MG63 (cell line): ENCODE data around the gene SEPTIN8. TPM values are rescaled to one million over a fixed set of nuclear protein-coding genes. Genes with fewer than 3 reads are reported as not detected.
"Not testable (repeated sequence)": the region's sequence is repeated elsewhere in the genome, so short reads cannot be mapped to it uniquely, and the experiment has no call there.

Source experiments
- DNase-seq: peaks from one replicate; pipeline ENCODE4 v3.0.0-alpha.2; 2020
- H3K27me3 ChIP-seq: fragments of 250-450 bp; sonication (Bioruptor Pico); 2 replicates; pipeline ENCODE4 v1.5.1; 2020; ENCODE audit warnings: mild to moderate bottlenecking, moderate library complexity
- H3K36me3 ChIP-seq: fragments of 250-450 bp; sonication (Bioruptor Pico); 2 replicates; pipeline ENCODE4 v1.5.1; 2020; ENCODE audit warnings: mild to moderate bottlenecking, moderate library complexity
- H3K4me3 ChIP-seq: fragments of 250-450 bp; sonication (Bioruptor Pico); 2 replicates; pipeline ENCODE4 v1.5.1; 2020; ENCODE audit warnings: mild to moderate bottlenecking, moderate library complexity
- H3K9me3 ChIP-seq: fragments of 250-450 bp; sonication (Bioruptor Pico); 2 replicates; pipeline ENCODE4 v1.5.1; 2020; ENCODE audit warnings: mild to moderate bottlenecking, moderate library complexity
- total RNA-seq: library from RNA; depleted of rRNA; stranded (reverse); fragments of >200 nt; shearing (Covaris generic); gene quantifications from 2 replicates; pipeline ENCODE4 v1.2.3, GENCODE V29; 2014; ENCODE audit warnings: low replicate concordance

SEPTIN8 gene
- total RNA-seq, 1 experiment from 2014 or later, result 53.8 TPM

DNA sequence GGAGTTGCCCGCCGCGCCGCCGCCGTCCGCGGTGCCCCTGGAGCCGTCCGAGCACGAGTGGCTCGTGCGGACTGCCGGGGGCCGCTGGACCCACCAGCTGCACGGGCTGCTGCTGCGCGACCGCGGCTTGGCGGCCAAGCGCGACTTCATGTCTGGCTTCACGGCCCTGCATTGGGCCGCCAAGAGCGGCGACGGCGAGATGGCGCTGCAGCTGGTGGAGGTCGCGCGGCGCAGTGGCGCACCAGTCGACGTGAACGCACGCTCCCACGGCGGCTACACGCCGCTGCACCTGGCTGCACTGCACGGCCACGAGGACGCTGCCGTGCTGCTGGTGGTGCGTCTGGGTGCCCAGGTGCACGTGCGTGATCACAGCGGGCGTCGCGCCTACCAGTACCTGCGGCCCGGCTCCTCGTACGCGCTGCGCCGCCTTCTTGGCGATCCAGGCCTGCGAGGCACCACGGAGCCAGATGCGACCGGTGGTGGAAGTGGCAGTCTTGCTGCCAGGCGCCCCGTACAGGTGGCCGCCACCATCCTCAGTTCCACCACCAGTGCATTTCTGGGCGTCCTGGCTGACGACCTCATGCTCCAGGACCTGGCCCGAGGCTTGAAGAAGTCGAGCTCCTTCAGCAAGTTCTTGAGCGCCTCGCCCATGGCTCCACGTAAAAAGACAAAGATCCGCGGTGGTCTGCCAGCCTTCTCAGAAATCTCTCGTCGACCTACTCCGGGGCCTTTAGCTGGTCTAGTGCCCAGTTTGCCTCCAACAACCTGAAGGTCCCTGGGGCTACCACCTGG is 37.7 kb upstream of the SEPTIN8 start:
- H3K27me3 ChIP-seq, result peaks cover 12% of the 10 kb centered on the region
- no peak for DNase-seq
- H3K36me3 ChIP-seq, result no peaks in the 10 kb centered on the region
- H3K9me3 ChIP-seq, result no peaks in the 10 kb centered on the region
- no peak overlapping the region for H3K4me3 ChIP-seq

DNA sequence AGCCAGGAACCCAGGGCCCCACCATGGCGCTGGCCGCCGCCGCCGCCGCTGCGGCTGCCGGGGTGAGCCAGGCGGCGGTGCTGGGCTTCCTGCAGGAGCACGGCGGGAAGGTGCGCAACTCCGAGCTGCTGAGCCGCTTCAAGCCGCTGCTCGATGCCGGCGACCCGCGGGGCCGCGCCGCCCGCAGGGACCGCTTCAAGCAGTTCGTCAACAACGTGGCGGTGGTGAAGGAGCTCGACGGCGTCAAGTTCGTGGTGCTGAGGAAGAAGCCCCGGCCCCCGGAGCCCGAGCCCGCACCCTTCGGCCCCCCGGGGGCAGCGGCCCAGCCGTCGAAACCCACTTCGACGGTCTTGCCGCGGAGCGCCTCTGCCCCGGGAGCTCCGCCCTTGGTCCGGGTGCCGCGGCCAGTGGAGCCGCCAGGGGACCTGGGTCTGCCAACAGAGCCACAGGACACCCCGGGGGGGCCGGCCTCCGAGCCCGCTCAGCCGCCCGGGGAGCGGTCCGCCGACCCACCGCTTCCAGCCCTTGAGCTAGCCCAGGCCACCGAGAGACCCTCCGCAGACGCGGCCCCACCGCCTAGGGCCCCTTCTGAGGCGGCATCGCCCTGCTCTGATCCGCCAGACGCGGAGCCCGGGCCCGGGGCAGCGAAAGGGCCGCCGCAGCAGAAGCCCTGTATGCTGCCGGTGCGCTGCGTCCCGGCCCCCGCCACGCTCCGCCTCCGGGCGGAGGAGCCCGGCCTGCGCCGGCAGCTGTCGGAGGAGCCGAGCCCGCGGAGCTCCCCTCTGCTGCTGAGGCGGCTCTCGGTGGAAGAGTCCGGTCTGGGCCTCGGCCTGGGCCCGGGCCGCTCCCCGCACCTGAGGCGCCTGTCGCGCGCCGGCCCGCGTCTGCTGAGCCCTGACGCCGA is 36.8 kb upstream of the SEPTIN8 start:
- H3K36me3 ChIP-seq, result no peaks in the 10 kb centered on the region
- peak; percentile 56 for DNase-seq
- H3K4me3 ChIP-seq, result peak overlapping the region; percentile 17; the same call in 1 of the 2 replicates
- H3K27me3 ChIP-seq, result peaks cover 12% of the 10 kb centered on the region
- no peaks in the 10 kb centered on the region for H3K9me3 ChIP-seq

- Histone ChIP-seq H3K4me3 (peak within 1 kb of the TSS; percentile 45), H3K27me3 (peaks cover 12% of the 10 kb centered on the region), H3K36me3 (no peaks in the 10 kb centered on the region), H3K9me3 (no peaks in the 10 kb centered on the region)
- peak; percentile 31 for DNase-seq
These were observed 36.0 kb upstream of the SEPTIN8 start, which contains the start of gene SOWAHA for GRCh38 chr5:132812781-132813598. SOWAHA (plus strand) TSS chr5:132813302; CDS start chr5:132813622, 320 bp downstream.

GRCh38 chr5:132812123-132812765 is 35.2 kb upstream of the SEPTIN8 start:
- H3K27me3 ChIP-seq, result peaks cover 12% of the 10 kb centered on the region
- no peaks in the 10 kb centered on the region for H3K9me3 ChIP-seq
- peak overlapping the region; percentile 45 for H3K4me3 ChIP-seq
- no peak for DNase-seq
- H3K36me3 ChIP-seq, result no peaks in the 10 kb centered on the region

GRCh38 chr5:132810605-132811004 is 33.6 kb upstream of the SEPTIN8 start:
- DNase-seq, result no peak
- Histone ChIP-seq H3K9me3 (no peaks in the 10 kb centered on the region; the same call in 1 of the 2 replicates), H3K27me3 (peaks cover 12% of the 10 kb centered on the region)

DNA sequence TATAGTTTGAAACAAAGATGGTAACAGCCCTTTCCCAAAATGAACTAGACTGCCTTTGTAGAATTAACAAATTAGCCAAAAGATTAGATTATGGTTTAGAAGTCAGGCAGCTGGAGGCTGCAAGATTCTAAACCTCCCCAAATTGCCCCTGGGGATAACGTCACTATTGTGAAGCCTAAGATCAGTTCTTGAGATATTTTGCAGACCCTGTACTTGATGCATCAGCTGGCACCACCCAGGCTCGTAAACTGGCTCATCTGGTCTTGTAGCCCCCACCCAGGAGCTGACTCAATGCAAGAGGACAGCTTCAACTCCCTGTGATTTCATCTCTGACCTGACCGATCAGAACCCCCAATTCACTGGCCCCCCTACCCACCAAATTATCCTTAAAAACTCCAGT is 31.8 kb upstream of the SEPTIN8 start:
- Histone ChIP-seq H3K27me3 (peaks cover 12% of the 10 kb centered on the region), H3K36me3 (no peaks in the 10 kb centered on the region), H3K9me3 (peaks cover 6% of the 10 kb centered on the region), H3K4me3 (no peak overlapping the region)
- DNase-seq, result no peak

More at GRCh38 chr5:132810605-132811004, 33.6 kb upstream of the SEPTIN8 start:
- H3K4me3 ChIP-seq, result no peak overlapping the region
- no peaks in the 10 kb centered on the region for H3K36me3 ChIP-seq

DNA sequence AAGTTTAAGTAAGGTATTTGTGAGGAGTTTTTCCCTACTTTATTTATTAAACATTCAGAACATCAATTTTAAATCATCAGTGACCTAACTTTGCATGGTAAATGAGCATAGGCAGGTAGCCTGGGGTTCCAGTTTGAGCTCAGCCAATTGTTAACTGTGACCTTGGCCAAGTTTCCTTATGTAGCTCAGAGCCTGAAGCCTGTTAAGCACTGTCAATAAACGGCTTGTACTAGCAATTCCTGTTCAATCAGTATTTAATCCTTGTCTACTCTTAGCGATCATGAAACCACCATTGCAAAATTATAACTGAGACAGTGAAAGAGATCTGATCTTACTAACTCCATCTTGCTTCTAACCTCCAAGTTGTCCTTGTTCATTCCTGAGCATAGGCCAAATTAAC is 31.4 kb upstream of the SEPTIN8 start:
- Histone ChIP-seq H3K4me3 (no peak overlapping the region), H3K9me3 (peaks cover 6% of the 10 kb centered on the region), H3K27me3 (peaks cover 12% of the 10 kb centered on the region), H3K36me3 (no peaks in the 10 kb centered on the region)
- no peak for DNase-seq

- DNase-seq, result no peak
- H3K9me3 ChIP-seq, result peaks cover 6% of the 10 kb centered on the region
- no peaks in the 10 kb centered on the region for H3K36me3 ChIP-seq
- no peak overlapping the region for H3K4me3 ChIP-seq
- peaks cover 11% of the 10 kb centered on the region; the same call in 1 of the 2 replicates for H3K27me3 ChIP-seq
These were observed 30.3 kb upstream of the SEPTIN8 start for GRCh38 chr5:132807163-132807838.

DNA sequence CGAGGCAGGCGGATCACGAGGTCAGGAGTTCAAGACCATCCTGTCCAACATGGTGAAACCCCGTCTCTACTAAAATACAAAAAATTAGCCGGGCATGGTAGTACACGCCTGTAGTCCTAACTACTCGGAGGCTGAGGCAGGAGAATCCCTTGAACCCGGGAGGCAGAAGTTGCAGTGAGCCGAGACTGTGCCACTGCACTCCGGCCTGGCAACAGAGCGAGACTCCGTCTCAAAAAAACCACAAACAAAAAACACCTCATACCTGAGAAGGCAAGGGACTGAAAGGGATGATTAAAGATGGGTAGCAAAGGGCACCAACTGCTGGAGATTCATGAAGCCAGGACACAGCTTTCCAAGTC is 29.7 kb upstream of the SEPTIN8 start:
- not testable (repeated sequence) for H3K4me3 ChIP-seq, H3K9me3 ChIP-seq, DNase-seq

GRCh38 chr5:132805872-132806271 is 28.8 kb upstream of the SEPTIN8 start:
- H3K9me3 ChIP-seq, DNase-seq, H3K27me3 ChIP-seq, H3K36me3 ChIP-seq, H3K4me3 ChIP-seq: not testable (repeated sequence)

More for the DNA sequence above, 29.7 kb upstream of the SEPTIN8 start:
- not testable (repeated sequence) for H3K36me3 ChIP-seq, H3K27me3 ChIP-seq

DNA sequence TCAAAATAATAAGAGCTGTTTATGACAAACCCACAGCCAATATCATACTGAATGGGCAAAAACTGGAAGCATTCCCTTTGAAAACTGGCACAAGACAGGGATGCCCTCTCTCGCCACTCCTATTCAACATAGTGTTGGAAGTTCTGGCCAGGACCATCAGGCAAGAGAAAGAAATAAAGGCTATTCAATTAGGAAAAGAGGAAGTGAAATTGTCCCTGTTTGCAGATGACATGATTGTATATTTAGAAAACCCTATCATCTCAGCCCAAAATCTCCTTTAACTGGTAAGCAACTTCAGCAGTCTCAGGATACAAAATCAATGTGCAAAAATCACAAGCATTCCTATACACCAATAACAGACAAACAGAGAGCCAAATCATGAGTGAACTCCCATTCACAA is 27.2 kb upstream of the SEPTIN8 start:
- not testable (repeated sequence) for H3K27me3 ChIP-seq, DNase-seq, H3K9me3 ChIP-seq, H3K4me3 ChIP-seq, H3K36me3 ChIP-seq

GRCh38 chr5:132802685-132803066 is 25.6 kb upstream of the SEPTIN8 start:
- not testable (repeated sequence) for H3K27me3 ChIP-seq, H3K4me3 ChIP-seq, DNase-seq, H3K9me3 ChIP-seq, H3K36me3 ChIP-seq

DNA sequence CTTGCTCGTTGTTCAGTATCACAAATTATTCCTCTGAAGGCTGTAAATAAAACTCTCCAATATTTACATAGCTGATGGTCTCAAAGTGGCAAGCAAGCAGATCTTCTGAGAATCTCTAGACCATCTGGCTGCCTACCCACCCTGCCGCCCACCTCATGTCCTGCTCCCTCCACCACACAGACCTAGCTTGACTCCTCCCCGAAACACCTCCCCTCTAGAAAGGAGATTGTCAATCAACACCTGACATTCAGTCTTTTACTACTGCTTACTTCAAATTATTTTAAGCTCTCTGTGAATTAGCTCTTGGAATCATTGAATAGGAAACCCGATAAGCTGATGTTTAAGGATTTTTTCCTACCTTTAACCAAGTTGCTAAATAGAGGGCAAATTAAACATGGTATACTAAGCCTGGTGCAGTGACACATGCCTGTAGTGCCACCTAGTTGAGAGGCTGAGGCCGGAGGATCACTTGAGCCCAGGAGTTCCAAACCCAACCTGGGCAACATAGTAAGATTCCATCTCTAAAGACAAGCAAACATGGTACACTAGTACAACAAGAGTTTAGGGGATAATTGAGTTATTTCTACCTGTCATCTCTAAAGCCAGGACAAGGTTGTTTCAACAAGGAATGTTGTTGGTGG is 25.1 kb upstream of the SEPTIN8 start:
- peaks cover 6% of the 10 kb centered on the region for H3K9me3 ChIP-seq

GRCh38 chr5:132800545-132800944 is 23.5 kb upstream of the SEPTIN8 start:
- no peak for DNase-seq
- 0 out of 2 replicates have a peak, but pooled peaks cover 8% of the 10 kb centered on the region for H3K27me3 ChIP-seq
- H3K9me3 ChIP-seq, result peaks cover 6% of the 10 kb centered on the region
- no peak overlapping the region for H3K4me3 ChIP-seq
- H3K36me3 ChIP-seq, result no peaks in the 10 kb centered on the region

More for the DNA sequence above, 25.1 kb upstream of the SEPTIN8 start:
- no peak for DNase-seq
- 0 out of 2 replicates have a peak, but pooled peaks cover 8% of the 10 kb centered on the region for H3K27me3 ChIP-seq
- H3K36me3 ChIP-seq, result no peaks in the 10 kb centered on the region
- no peak overlapping the region for H3K4me3 ChIP-seq

GRCh38 chr5:132799392-132799791 is 22.4 kb upstream of the SEPTIN8 start:
- DNase-seq, result no peak
- H3K4me3 ChIP-seq, result no peak overlapping the region
- H3K9me3 ChIP-seq, result no peaks in the 10 kb centered on the region
- H3K27me3 ChIP-seq, result 0 out of 2 replicates have a peak, but pooled peaks cover 8% of the 10 kb centered on the region
- H3K36me3 ChIP-seq, result no peaks in the 10 kb centered on the region
